ENCODE measurements around the gene STMND1. TPM values are rescaled to one million over a fixed set of nuclear protein-coding genes. Genes with fewer than 3 reads are reported as not detected.

STMND1 gene
- total and polyA plus RNA-seq, 2 experiments from 2014 or later: 0.80 TPM; not detected in 1

DNA sequence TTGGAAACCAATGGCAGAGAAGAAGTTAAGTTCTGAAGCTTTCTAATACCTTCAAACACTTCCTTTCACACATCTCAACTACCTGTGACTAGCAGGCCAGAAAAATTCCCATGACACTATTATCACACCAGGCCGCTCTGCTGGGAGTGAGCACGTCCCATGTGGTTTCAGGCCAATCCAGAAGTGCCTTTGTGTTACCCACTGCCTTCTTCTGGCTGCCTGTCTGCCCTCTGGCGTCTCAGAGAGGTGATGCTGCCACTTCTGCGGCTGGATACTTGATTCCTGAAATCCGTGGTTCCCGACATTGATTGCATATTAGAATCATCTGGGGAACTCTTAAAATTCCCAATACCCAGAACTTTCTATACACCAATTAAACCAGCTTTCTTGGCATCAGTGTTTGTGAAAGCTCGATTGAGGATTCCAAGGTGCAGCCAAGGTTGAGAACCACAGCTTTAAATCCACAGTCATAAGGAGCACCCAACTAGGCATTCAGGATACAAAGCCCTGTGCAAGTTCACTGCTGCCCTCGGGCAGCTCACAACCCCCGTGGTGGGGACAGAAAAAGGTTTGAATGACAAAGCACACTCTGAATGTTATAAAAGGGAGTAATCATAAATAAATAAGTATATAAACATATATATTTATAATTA, 65.6 kb downstream of the STMND1 start:
- Mint-ChIP-seq H3K9me3 (peaks cover 6% of the 10 kb centered on the region; the same call in 1 of the 3 replicates), H3K4me1 (0 out of 3 replicates have a peak, but pooled peaks cover 8% of the 10 kb centered on the region), H3K36me3 (ENCODE audit: low read depth) (peaks cover 3% of the 10 kb centered on the region; the same call in 1 of the 3 replicates), H3K27ac (no peak overlapping the region), H3K27me3 (ENCODE audit: insufficient read depth, low read depth, poor library complexity) (peaks cover 4% of the 10 kb centered on the region), H3K4me3 (no peak overlapping the region)
- Histone ChIP-seq H3F3A (replicated peaks; ENCODE audit: low read depth) (no peaks in the 10 kb centered on the region), H3K27ac (ENCODE audit: low read depth) (no peak overlapping the region), H3K4me1 (ENCODE audit: insufficient read depth) (no peaks in the 10 kb centered on the region), H2AFZ (peak overlapping the region; percentile 97; the same call in 1 of the 2 replicates), H3K4me3 (no peak overlapping the region), H3K27me3 (ENCODE audit: insufficient read depth) (no peaks in the 10 kb centered on the region), H3K79me2 (replicated peaks; ENCODE audit: insufficient read depth) (no peaks in the 10 kb centered on the region), H4K20me1 (replicated peaks; ENCODE audit: insufficient read depth) (no peaks in the 10 kb centered on the region), H3K9me2 (ENCODE audit: insufficient read depth) (no peaks in the 10 kb centered on the region; the same call in 1 of the 2 replicates), H3K4me2 (0 out of 2 replicates have a peak overlapping the region, but pooled peaks have one; percentile 61), H3K36me3 (ENCODE audit: insufficient read depth) (no peaks in the 10 kb centered on the region)
- ATAC-seq: peak; percentile 100
- DNase-seq (ENCODE audit: low spot score): peak; percentile 82
- no peak for TF ChIP-seq ZNF331 (CRISPR knock-in tag; IDR thresholded peaks at IDR 0.05; ENCODE audit: low read depth)
- TF ChIP-seq, protein P1, sequence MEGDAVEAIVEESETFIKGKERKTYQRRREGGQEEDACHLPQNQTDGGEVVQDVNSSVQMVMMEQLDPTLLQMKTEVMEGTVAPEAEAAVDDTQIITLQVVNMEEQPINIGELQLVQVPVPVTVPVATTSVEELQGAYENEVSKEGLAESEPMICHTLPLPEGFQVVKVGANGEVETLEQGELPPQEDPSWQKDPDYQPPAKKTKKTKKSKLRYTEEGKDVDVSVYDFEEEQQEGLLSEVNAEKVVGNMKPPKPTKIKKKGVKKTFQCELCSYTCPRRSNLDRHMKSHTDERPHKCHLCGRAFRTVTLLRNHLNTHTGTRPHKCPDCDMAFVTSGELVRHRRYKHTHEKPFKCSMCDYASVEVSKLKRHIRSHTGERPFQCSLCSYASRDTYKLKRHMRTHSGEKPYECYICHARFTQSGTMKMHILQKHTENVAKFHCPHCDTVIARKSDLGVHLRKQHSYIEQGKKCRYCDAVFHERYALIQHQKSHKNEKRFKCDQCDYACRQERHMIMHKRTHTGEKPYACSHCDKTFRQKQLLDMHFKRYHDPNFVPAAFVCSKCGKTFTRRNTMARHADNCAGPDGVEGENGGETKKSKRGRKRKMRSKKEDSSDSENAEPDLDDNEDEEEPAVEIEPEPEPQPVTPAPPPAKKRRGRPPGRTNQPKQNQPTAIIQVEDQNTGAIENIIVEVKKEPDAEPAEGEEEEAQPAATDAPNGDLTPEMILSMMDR (conservative IDR thresholded peaks at IDR 0.05; ENCODE audit: low read depth in 2 of 2): peak; percentile 69 to 77
- TF ChIP-seq, protein P2, sequence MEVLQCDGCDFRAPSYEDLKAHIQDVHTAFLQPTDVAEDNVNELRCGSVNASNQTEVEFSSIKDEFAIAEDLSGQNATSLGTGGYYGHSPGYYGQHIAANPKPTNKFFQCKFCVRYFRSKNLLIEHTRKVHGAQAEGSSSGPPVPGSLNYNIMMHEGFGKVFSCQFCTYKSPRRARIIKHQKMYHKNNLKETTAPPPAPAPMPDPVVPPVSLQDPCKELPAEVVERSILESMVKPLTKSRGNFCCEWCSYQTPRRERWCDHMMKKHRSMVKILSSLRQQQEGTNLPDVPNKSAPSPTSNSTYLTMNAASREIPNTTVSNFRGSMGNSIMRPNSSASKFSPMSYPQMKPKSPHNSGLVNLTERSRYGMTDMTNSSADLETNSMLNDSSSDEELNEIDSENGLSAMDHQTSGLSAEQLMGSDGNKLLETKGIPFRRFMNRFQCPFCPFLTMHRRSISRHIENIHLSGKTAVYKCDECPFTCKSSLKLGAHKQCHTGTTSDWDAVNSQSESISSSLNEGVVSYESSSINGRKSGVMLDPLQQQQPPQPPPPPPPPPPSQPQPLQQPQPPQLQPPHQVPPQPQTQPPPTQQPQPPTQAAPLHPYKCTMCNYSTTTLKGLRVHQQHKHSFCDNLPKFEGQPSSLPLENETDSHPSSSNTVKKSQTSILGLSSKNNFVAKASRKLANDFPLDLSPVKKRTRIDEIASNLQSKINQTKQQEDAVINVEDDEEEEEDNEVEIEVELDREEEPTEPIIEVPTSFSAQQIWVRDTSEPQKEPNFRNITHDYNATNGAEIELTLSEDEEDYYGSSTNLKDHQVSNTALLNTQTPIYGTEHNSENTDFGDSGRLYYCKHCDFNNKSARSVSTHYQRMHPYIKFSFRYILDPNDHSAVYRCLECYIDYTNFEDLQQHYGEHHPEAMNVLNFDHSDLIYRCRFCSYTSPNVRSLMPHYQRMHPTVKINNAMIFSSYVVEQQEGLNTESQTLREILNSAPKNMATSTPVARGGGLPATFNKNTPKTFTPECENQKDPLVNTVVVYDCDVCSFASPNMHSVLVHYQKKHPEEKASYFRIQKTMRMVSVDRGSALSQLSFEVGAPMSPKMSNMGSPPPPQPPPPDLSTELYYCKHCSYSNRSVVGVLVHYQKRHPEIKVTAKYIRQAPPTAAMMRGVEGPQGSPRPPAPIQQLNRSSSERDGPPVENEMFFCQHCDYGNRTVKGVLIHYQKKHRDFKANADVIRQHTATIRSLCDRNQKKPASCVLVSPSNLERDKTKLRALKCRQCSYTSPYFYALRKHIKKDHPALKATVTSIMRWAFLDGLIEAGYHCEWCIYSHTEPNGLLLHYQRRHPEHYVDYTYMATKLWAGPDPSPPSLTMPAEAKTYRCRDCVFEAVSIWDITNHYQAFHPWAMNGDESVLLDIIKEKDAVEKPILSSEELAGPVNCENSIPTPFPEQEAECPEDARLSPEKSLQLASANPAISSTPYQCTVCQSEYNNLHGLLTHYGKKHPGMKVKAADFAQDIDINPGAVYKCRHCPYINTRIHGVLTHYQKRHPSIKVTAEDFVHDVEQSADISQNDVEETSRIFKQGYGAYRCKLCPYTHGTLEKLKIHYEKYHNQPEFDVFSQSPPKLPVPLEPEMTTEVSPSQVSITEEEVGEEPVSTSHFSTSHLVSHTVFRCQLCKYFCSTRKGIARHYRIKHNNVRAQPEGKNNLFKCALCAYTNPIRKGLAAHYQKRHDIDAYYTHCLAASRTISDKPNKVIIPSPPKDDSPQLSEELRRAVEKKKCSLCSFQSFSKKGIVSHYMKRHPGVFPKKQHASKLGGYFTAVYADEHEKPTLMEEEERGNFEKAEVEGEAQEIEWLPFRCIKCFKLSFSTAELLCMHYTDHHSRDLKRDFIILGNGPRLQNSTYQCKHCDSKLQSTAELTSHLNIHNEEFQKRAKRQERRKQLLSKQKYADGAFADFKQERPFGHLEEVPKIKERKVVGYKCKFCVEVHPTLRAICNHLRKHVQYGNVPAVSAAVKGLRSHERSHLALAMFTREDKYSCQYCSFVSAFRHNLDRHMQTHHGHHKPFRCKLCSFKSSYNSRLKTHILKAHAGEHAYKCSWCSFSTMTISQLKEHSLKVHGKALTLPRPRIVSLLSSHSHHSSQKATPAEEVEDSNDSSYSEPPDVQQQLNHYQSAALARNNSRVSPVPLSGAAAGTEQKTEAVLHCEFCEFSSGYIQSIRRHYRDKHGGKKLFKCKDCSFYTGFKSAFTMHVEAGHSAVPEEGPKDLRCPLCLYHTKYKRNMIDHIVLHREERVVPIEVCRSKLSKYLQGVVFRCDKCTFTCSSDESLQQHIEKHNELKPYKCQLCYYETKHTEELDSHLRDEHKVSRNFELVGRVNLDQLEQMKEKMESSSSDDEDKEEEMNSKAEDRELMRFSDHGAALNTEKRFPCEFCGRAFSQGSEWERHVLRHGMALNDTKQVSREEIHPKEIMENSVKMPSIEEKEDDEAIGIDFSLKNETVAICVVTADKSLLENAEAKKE (CRISPR knock-in tag; IDR thresholded peaks at IDR 0.05): peak; percentile 37; the same call in 1 of the 2 replicates
- TF ChIP-seq JUNB (IDR thresholded peaks at IDR 0.05; ENCODE audit: unreplicated experiment): no peak
- no peak for TF ChIP-seq STAT1 (IDR thresholded peaks at IDR 0.05; ENCODE audit: unreplicated experiment)
- TF ChIP-seq, protein P3, sequence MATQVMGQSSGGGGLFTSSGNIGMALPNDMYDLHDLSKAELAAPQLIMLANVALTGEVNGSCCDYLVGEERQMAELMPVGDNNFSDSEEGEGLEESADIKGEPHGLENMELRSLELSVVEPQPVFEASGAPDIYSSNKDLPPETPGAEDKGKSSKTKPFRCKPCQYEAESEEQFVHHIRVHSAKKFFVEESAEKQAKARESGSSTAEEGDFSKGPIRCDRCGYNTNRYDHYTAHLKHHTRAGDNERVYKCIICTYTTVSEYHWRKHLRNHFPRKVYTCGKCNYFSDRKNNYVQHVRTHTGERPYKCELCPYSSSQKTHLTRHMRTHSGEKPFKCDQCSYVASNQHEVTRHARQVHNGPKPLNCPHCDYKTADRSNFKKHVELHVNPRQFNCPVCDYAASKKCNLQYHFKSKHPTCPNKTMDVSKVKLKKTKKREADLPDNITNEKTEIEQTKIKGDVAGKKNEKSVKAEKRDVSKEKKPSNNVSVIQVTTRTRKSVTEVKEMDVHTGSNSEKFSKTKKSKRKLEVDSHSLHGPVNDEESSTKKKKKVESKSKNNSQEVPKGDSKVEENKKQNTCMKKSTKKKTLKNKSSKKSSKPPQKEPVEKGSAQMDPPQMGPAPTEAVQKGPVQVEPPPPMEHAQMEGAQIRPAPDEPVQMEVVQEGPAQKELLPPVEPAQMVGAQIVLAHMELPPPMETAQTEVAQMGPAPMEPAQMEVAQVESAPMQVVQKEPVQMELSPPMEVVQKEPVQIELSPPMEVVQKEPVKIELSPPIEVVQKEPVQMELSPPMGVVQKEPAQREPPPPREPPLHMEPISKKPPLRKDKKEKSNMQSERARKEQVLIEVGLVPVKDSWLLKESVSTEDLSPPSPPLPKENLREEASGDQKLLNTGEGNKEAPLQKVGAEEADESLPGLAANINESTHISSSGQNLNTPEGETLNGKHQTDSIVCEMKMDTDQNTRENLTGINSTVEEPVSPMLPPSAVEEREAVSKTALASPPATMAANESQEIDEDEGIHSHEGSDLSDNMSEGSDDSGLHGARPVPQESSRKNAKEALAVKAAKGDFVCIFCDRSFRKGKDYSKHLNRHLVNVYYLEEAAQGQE (IDR thresholded peaks at IDR 0.05; ENCODE audit: unreplicated experiment): no peak
- no peak for TF ChIP-seq CREB1 (CRISPR knock-in tag; IDR thresholded peaks at IDR 0.05; ENCODE audit: low read depth)
- TF ChIP-seq POLR2AphosphoS5 (IDR thresholded peaks at IDR 0.05; ENCODE audit: low read depth): no peak
- TF ChIP-seq, protein P4, sequence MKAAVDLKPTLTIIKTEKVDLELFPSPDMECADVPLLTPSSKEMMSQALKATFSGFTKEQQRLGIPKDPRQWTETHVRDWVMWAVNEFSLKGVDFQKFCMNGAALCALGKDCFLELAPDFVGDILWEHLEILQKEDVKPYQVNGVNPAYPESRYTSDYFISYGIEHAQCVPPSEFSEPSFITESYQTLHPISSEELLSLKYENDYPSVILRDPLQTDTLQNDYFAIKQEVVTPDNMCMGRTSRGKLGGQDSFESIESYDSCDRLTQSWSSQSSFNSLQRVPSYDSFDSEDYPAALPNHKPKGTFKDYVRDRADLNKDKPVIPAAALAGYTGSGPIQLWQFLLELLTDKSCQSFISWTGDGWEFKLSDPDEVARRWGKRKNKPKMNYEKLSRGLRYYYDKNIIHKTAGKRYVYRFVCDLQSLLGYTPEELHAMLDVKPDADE (IDR thresholded peaks at IDR 0.05): no peak
- no peak for TF ChIP-seq NANOG (IDR thresholded peaks at IDR 0.05; ENCODE audit: borderline replicate concordance)

Measured in GM23338 (cell line).